Measurements from ENCODE around the gene CCL1. TPM values are rescaled to one million over a fixed set of nuclear protein-coding genes. Genes with fewer than 3 reads are reported as not detected.

The CCL1 gene
- total and polyA plus RNA-seq, 2 experiments from 2014 or later: not detected

- no peak for DNase-seq (ENCODE audit: low read depth in 1 of 2, low spot score in 1 of 2)
- H3K4me1 ChIP-seq (ENCODE audit: low read depth): no peaks in the 10 kb centered on the region
- no peak overlapping the region for H3K4me3 ChIP-seq
- H3K27me3 ChIP-seq: no peaks in the 10 kb centered on the region
- no peak for TF ChIP-seq CTCF (IDR thresholded peaks at IDR 0.05; ENCODE audit: low read depth, low read length)
- no peaks in the 10 kb centered on the region for H3K36me3 ChIP-seq
- H3K27ac ChIP-seq: no peak overlapping the region
- H3K9me3 ChIP-seq (ENCODE audit: low read depth): no peaks in the 10 kb centered on the region
Measured at GRCh38 chr17:34384271-34384670, 21.2 kb upstream of the CCL1 start.

- Histone ChIP-seq H3K27me3 (no peaks in the 10 kb centered on the region), H3K27ac (no peak overlapping the region), H3K9me3 (ENCODE audit: low read depth) (no peaks in the 10 kb centered on the region), H3K4me1 (ENCODE audit: low read depth) (no peaks in the 10 kb centered on the region), H3K4me3 (no peak overlapping the region), H3K36me3 (no peaks in the 10 kb centered on the region)
- DNase-seq (ENCODE audit: low read depth in 1 of 2, low spot score in 1 of 2): no peak
- no peak for TF ChIP-seq CTCF (IDR thresholded peaks at IDR 0.05; ENCODE audit: low read depth, low read length)
Measured at GRCh38 chr17:34383216-34383615, 20.2 kb upstream of the CCL1 start.

GRCh38 chr17:34382621-34383124 is 19.6 kb upstream of the CCL1 start:
- no peaks in the 10 kb centered on the region for H3K27me3 ChIP-seq
- no peaks in the 10 kb centered on the region for H3K9me3 ChIP-seq (ENCODE audit: low read depth)
- H3K4me3 ChIP-seq: no peak overlapping the region
- no peaks in the 10 kb centered on the region for H3K4me1 ChIP-seq (ENCODE audit: low read depth)
- no peaks in the 10 kb centered on the region for H3K36me3 ChIP-seq
- no peak for TF ChIP-seq CTCF (IDR thresholded peaks at IDR 0.05; ENCODE audit: low read depth, low read length)
- DNase-seq (ENCODE audit: low read depth in 1 of 2, low spot score in 1 of 2): no peak
- no peak overlapping the region for H3K27ac ChIP-seq

GRCh38 chr17:34379868-34380267 is 16.8 kb upstream of the CCL1 start:
- Histone ChIP-seq H3K4me1 (ENCODE audit: low read depth) (no peaks in the 10 kb centered on the region), H3K27ac (no peak overlapping the region), H3K27me3 (no peaks in the 10 kb centered on the region), H3K9me3 (ENCODE audit: low read depth) (no peaks in the 10 kb centered on the region), H3K4me3 (no peak overlapping the region), H3K36me3 (no peaks in the 10 kb centered on the region)
- DNase-seq (ENCODE audit: low read depth in 1 of 2, low spot score in 1 of 2): peak in 1 of 2 donors; percentile 74
- TF ChIP-seq CTCF (IDR thresholded peaks at IDR 0.05; ENCODE audit: low read depth, low read length): no peak

GRCh38 chr17:34378664-34379101 is 15.7 kb upstream of the CCL1 start:
- no peak for DNase-seq (ENCODE audit: low read depth in 1 of 2, low spot score in 1 of 2)
- Histone ChIP-seq H3K4me3 (no peak overlapping the region), H3K27me3 (no peaks in the 10 kb centered on the region), H3K27ac (no peak overlapping the region), H3K9me3 (ENCODE audit: low read depth) (no peaks in the 10 kb centered on the region), H3K36me3 (no peaks in the 10 kb centered on the region), H3K4me1 (ENCODE audit: low read depth) (no peaks in the 10 kb centered on the region)
- TF ChIP-seq CTCF (IDR thresholded peaks at IDR 0.05; ENCODE audit: low read depth, low read length): no peak
